ENCODE measurements around the gene AOPEP.

The AOPEP gene

DNA sequence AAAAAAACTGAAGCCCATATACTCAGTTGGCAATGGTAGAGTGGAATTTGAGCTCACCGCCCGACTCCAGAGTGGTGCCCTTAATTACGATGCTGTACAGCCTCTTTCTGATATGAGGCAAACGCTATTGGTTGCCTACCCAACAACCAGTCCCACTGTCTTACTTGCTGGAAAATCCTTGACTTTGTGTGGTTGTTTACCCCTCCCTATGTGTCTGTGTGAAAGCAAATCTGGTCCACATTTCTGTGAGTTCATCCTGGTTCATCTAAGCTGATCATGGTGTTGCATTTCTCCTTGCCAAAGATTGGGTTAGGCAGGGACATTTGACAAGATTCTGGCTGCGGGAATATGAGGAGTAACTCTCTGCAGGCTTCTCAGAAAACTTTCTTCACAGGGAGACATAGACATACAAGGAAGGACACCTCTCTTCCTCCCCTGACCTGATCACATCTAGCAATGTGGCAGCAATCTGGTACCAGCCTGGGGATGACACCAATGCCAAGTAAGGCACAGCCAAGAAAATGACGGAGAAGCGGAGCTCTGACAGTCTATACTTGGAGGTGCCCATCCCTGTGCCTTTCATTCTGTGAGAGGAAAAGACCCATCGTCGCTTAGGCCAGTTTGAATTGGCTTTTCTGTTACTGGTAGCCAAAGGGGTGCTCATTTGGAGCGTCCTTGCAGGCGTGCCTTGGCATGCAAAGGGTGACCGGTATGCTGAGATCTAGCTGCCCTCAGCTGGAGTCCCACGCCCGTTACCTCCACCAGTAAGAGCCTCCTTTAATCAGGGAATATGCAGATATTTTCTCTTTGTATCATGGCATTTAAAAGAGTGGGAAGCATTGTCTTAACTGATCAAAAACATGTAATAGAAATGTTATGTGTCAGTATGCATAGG is 124.3 kb downstream of the AOPEP start:
- DNase-seq (ENCODE audit: low read depth): no peak

DNA sequence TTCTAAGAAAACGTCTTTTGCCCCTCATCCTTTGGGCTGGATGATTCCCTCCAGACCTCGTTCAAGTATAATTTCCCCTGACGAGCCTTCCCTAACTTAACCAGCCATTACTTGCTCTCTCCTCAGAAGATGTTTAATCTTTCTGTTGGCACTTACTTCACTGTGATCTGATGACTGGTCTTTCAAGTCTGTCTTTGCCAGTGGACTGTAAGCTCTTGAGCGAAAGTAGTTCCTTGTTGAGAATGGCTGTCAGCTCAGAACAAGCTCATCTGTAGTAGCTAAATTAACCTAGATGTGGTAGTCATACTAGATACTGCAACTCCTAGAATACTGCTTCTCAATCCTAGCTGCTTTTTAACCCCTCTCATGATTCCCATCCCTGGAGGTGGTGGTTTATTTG is 125.0 kb downstream of the AOPEP start:
- DNase-seq (ENCODE audit: low read depth): no peak

DNA sequence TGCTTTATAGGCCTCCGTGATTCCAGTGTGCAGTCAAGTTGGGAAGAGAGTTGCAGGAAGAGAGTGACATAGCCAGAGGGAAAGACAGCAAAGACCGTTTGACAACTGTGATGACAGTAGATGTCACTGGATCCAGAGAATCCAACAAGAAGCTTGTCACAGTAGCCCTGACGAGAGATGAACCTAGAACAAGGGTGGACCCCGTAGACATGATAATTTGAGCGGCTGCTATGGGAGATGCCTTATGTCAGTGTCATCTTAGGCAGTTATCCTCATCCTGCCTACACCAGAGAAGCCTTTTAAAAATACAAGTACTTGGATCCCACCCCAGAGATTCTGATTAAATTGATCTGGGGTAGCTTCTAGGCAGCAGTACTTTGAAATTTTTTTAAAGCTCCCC is 125.4 kb downstream of the AOPEP start:
- no peak for DNase-seq (ENCODE audit: low read depth)

DNA sequence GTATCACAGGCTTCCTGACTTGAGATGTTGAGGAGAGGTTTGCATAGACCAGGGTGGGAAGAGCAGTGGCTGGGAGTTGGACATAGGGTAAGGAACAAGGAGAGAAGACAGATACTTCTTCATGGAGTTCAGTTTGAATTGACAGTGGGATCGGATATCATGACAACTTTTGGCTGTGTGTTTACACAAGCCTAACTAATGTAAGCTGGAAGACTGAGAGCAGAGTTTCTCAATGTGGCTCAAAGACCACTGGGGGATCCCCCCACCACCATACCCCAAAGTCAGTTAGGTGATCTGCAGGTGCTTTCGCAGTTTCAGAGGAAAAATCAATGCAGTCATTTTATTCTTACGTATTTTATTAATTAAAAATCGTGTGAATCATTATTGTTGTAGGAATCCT is 125.9 kb downstream of the AOPEP start:
- DNase-seq (ENCODE audit: low read depth): no peak

DNA sequence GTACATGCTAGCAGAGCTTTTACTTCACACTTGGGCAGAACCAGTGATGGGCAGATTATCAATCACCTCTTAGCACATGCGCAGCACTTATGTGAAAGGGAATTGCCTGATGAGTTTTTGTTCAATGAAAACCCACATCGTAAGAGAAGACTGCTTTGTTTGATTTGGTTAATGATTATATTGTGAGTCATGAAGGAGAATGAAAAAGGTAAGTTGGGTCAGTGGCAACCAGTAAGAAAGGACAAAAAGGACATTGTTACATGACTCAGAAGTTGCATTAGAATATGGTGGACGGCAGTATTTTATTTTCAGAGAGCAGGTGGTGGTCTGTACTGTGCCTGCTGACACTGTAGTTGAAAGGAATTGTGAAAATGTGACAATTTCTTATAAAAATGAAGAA is 127.4 kb downstream of the AOPEP start:
- no peak for DNase-seq (ENCODE audit: low read depth)

DNA sequence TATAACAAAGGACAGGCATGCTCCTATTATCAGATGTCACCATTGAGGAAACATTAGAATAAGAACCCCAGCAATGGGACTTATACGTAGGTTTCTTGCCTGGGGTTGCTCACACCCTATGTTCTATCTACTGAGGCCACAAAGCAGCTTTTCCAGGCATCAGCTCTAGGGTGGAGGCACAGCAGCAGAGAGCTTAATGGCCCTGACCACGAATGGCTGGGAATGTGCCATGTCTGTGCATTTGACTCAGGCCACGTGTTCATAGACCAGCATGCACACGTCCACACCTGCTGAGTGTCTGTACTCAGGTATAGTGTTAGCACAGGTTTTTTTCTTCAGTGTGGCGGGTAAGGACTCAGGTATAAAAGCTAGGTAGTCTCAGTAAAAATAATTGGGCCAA is 129.4 kb downstream of the AOPEP start:
- DNase-seq (ENCODE audit: low read depth): no peak

DNA sequence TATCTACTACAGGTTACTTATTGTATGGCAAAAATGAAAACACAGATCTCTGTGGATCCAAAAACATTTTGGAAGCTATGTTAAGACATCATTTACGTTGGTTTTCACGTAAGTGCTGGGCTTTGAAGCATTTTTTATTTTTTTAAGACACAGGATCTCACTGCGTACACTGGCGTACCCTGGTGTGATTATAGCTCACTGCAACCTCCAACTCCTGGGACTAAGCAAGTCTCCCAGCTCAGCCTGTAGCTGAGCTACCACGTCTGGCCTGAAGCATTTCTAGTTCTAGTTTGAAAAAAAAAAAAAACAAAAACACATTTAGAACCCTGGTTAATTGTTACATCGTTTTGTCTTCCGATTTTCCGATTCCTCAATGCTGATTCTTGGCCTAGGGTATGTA is 131.3 kb downstream of the AOPEP start:
- no peak for DNase-seq (ENCODE audit: low read depth)

DNA sequence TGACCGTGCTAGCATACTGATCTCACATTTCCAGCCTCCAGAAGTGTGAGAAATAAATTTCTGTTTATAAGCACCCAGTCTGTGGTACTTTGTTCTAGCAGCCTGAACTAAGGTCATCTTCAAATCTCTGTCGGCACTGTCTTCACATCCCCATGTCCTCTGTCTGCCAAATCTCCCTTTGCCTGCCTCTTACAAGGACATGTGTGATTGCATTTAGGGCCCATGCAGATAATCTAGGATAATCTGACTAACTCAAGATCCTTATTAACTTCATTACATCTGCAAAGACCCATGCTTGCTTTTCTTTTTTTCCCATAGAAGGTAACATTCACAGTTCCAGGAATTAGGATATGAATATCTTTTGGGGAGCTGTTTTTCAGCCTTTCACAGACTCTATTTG is 132.7 kb downstream of the AOPEP start:
- no peak for DNase-seq (ENCODE audit: low read depth)

DNA sequence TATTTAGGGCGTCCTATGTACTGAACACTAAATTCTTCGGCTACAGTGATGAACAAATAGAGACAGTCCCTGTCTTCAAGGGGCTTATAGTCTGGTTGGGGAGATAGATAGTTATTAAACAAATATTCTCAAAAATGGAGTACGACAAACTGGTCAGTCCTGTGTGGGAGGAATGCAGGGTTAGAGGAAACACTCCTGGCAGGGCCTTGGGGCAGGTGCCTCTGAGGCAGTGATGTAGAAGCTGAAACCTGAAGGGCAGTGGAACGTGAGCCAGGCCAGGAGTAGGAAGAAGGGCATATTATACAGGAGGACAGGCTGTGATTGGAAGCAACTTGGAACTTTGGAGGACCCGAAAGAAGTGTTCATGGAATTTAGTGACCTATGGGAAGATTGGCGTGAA is 133.4 kb downstream of the AOPEP start:
- DNase-seq (ENCODE audit: low read depth): no peak

DNA sequence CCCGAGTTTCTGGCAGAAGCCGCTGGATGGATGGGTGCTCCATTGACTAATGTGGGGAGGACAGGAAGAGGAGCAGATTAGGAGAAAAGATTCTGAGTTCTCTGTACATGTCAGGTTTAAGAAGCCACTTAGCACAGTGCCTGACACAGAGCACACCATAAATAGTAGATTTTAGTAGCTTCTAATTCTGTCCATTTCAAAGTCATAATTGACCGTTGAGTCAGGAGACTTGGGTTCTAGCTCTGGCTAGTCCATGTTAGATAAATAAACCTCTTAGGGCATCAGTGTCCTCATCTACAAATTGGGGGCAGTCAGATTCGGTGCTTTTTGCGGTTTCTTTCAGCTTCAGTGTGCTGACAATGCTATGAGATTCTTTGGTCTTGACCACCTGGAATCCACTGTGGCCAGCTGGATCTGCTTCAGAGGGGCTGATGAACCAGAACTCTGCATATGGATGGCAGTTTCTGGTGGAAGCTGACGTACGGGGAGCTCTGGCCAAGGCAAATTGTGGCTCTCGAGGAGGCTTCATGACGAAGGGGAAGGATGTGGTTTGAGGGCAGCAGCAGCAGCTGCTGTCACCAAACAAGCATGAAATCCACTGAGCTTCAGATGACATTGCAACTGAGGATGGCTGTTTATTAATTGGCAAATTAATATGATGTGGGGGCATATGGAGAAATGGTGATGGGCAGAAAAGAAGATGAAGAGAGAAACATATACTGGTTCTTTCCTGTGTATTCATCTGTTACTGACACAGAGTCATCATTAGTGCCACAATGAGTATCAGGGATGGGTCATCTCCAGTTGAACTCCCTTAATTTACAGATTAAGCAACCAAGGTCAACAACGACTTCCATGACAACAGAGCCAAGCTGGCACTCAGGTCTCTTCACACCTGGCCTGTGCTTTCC is 134.4 kb downstream of the AOPEP start:
- peak; percentile 39 for DNase-seq (ENCODE audit: low read depth)

DNA sequence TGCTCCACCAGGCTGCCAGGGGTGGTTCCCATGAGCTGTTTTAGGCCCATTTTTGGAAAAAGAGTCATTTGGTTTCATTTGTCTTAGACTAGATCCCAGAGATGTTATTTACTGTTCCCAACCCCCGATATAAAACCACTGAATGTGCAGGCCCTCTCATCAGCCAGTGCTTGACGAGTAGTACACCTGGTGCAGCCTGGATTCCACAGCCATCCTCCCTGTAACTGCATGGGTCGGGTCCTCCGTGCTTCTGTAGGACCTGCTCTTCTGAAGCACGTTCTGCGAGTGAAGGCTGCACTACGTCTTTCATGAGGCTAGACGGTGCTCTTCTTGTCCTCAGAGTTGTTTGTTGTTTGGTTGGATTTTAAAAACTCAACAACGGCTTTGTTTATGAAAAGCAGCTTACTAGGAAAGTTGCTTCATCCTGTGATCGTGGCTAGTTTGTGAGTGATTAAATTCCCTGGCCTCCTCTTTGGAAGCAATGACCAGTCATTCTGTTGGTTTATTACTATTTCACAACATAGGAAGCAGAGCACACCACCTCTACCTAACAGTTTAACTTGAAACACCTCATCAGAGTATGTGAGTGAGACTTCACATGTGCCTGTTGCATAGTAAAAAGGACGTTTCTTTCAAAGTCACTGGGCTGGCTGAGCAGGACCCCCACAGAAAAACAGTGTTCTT is 135.2 kb downstream of the AOPEP start:
- DNase-seq (ENCODE audit: low read depth): no peak

DNA sequence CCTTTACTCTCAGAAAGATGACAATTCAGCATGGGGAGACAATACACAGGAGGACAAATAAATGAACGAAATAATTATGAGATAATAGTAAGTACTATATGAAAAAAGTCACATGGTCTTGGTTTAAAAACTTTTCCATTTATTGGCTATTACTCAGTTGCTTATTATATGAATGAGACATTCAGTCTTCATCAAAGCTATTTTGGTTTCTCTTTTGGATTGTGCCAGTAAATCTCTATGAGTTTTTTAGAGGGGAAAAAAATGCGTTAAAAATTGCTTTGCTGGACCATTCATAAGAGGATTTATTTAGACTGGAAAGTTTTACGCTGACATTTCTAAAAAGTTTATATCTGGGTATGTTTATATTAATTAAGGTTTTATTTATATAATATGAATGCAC is 137.7 kb downstream of the AOPEP start:
- no peak for DNase-seq (ENCODE audit: low read depth)

DNA sequence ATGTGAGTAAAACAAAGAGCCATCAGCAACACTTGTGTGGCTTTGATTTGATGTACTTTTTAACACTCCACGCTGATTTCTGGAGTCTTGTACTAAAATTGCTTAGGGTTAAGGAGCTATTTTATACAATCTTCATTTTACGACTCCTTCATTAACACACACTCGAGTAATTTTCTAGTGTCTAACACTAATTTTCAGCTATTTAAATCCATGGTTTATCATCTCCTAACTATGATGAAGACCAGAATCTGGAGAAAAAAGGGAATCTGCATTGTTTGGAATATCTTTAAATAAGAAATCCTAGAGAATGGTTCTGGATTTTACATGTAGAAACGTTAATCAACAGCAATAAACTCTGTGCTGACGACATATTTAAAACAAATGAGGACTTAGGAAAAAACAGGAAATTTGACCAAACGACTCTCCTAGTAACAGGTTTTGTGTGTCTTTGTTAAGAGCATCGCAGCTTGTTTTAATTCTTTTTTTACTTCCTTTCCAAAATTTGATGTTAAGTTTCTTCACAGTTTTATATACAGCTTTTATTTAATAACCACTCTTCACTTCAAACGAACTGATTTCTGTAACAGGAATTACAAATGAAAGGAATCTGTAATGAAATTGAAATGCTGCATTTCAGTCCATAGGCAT is 138.5 kb downstream of the AOPEP start:
- DNase-seq (ENCODE audit: low read depth): no peak

DNA sequence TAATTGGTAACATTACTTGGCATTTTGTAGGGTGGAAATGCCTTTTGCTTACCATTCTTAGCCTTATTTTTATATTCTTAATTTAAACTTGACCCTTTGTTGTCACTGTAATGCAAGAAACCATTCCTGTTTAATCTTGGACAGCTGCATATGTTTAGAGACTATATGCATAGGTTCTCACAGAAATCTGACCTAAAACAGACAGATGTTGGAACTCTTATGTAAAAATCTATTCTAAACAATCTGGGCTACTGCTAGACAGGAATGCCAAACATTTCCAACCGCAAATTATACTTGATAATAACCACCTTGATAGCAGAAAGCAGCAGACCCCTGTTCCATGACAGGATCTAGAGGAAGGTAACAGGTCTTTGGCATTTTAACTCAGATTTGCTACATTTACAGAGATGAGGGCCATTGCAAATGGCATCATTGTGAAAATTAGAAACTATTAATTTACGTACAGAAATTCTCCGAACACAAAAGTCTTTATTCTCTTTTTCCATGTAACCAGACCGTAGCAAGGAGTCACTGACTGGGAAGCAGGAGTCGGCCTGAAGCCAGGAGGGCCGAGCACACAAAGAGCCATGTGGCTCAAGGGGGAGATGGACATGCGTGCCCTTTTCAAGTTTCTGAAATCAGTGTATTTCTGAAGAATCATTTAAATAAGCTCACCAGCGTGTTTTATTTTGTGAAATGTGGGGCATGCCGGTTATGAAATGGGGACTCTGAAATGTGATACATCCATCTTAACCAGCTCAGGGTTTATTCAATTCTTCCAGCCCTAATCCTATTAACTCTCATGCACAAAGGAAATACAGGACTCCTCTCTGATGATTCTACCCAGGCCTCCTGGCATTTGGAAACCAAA is 139.3 kb downstream of the AOPEP start:
- DNase-seq (ENCODE audit: low read depth): no peak

DNA sequence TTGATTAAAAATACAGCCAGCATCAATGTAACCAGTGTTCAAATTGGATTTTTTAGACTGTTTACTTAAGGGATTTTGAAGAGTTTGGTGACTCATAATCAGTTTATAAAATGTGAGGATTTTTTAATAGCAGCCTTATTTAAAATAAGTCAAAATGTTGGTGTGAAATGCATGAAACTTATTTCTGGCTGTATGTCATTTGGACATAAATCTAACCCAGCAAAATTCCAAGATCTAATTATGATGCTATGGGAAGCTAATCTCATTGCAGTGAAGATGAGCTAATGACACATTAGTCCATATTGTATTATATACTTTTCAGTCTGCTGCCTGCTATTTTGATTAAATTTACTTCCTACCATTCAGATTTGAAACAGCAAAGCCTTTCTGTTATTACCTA is 140.3 kb downstream of the AOPEP start:
- DNase-seq (ENCODE audit: low read depth): no peak

DNA sequence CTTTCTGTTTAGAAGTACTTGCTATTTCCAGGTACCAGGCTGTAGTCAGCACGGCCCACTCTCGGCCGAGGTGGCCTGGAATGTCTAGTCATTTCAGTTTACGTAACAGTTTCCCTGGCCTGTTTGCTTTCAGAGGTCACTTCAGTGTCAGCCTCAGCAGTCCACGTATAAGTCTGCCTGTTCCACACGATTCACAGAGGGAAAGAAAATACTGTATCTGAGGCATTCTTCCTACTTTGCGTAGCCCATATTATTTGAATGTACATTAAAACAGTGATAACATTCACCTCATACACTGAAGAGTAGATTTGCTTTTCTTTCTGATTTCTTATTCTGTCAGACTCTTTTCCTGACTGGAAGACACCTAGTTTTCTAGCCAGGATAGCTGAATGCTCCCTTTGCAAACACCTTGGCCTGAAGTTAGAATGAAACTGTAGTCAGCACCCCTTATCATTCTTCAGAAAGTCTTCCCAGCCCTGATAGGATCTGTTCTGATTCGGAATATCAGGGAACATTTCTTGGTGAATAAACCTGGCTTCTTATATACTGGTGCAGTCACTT is 140.9 kb downstream of the AOPEP start:
- DNase-seq (ENCODE audit: low read depth): no peak

DNA sequence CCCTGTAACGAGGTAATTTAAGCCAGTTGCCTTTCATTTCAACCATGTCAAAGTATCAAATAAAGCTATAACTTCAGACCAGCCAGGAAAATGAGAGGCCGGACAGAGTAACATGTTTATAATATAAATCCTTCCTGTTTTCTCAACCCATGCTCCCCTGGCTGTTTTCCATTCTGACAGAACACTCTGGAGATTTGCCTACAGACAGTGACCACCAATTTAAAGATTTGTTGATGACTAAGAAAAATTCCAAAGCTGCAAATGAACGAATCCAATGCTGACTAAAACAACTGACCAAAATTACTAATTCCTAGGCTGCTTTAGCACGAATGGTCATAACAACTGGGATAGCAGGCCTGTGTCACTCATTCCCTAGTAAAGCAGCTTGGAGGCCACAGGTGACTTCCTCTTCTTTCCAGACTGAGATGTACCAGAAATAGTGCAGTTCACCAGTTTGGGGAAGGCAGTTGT is 141.4 kb downstream of the AOPEP start:
- DNase-seq (ENCODE audit: low read depth): no peak

DNA sequence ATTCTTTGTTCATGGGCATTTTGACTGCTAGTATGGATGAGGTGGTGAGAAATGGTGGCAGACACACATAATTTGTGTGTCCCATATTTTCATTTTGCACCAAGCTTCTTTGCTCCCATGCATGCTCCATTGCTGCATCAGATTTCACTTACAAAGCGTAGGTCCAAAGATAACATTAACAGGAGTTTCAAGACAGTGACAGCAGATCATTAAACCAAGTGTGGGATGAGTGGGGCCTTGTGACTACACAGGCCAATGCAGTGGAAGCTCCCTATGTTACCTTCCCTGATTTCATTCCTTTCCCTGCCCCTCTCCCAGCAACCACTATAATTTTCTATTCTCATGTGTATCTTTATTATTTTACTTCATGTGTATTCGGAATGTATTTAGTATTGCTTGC is 142.0 kb downstream of the AOPEP start:
- no peak for DNase-seq (ENCODE audit: low read depth)

DNA sequence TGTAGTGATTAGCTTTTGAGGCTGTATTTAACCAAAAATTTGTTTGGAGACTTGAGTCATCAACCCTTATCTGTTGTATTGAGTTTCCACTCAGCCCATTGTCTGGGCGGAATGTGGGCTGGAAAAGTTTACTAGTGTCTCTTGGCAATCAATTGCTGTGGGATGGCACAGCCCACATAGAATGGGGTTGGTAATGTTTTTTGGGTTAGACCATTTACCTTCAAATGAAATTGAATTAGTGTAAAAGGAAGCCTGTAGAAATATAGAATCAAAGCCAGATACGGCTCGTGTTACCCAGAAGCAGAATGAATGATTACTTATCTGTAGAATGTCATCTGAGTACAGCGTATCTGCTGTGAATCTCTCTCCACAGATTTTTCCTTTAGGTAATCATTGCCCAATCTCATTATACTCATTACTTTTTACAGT is 142.9 kb downstream of the AOPEP start:
- no peak for DNase-seq (ENCODE audit: low read depth)

DNA sequence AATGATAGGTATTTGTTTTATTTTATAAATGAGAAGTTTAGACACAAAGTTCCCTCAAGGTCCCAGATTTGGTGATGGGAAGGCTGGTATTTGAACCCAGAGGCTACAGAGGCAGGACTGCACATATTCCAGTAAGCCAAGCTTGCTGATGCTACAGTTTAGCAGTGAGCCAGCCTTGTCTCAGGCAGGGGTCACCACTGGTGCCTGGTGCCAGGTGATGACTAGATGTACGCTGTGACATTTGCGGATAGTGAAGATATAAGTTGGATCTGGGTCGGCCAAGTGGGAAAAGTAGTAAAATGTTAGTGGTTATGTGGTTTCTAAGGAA is 143.9 kb downstream of the AOPEP start:
- DNase-seq (ENCODE audit: low read depth): no peak
